ENCODE data around the gene HSPH1. TPM values are rescaled to one million over a fixed set of nuclear protein-coding genes. Genes with fewer than 3 reads are reported as not detected.

Gene HSPH1
- total and polyA plus RNA-seq, 2 donors (not counting 3 experiments of a cell fraction or from before 2014, with no cell fraction given), result 15.8 to 124 TPM

- ChIA-PET POLR2A (no interaction called here), CTCF (interaction anchor here (0.5 to 1.2 kb wide), 2 partner anchors 18 to 86 kb away, joined by 3 to 4 read pairs; no protein-coding TSS in a partner anchor)
- H3K9ac ChIP-seq (replicated peaks; ENCODE audit: extremely low read depth, insufficient read depth, low read length), result no peak overlapping the region
- H3K4me1 ChIP-seq (ENCODE audit: control insufficient read depth, extremely low read depth, insufficient read depth, low read length), result no peaks in the 10 kb centered on the region
- FAIRE-seq (no peak), DNase-seq (ENCODE audit: low read depth, low spot score) (no peak)
- H3K36me3 ChIP-seq (ENCODE audit: control insufficient read depth in 2 of 2, extremely low read depth in 1 of 2, insufficient read depth in 2 of 2, low read length in 2 of 2), result peaks cover 2 to 20% of the 10 kb centered on the region in 2 experiments
- H3K9me1 ChIP-seq (replicated peaks; ENCODE audit: control insufficient read depth, extremely low read depth, insufficient read depth, low read length), result no peaks in the 10 kb centered on the region
- H4K20me1 ChIP-seq (replicated peaks; ENCODE audit: control insufficient read depth, extremely low read depth, insufficient read depth, low read length), result no peaks in the 10 kb centered on the region
- no peak overlapping the region for H3K4me2 ChIP-seq (ENCODE audit: insufficient read depth, low read length)
- peaks cover 0 to 2% of the 10 kb centered on the region in 2 experiments for H3K27me3 ChIP-seq (ENCODE audit: control insufficient read depth in 2 of 2, insufficient read depth in 2 of 2, low read length in 2 of 2)
- no peaks in the 10 kb centered on the region for H3K79me2 ChIP-seq (ENCODE audit: control insufficient read depth, insufficient read depth, low read length)
- no TSS peak for BruUV-seq (replicated peaks)
- H2AFZ ChIP-seq (ENCODE audit: low read depth, low read length), result no peak overlapping the region
- intact Hi-C loops (cut with micrococcal nuclease) (loop anchor here (5.0 kb wide), 1 partner anchor 87 kb away; no protein-coding TSS in a partner anchor), dilution Hi-C loops (cut with MboI; ENCODE audit: extremely low pct_ligation_motif_present, low sequenced_read_pairs) (no loop called here)
- TF ChIP-seq EZH2 (IDR thresholded peaks at IDR 0.05; ENCODE audit: borderline replicate concordance, low read depth, low read length, severe bottlenecking) (no peak), CTCF (IDR thresholded peaks at IDR 0.05; ENCODE audit: extremely low read depth in 1 of 2, insufficient read depth in 1 of 2, low read depth in 1 of 2, low read length in 2 of 2) (no peak), GATA2 (IDR thresholded peaks at IDR 0.05; ENCODE audit: insufficient read depth, insufficient read length, low read depth, low read length) (no peak), POLR2A (IDR thresholded peaks at IDR 0.05; ENCODE audit: low read depth, low read length) (no peak), MYC (IDR thresholded peaks at IDR 0.05; ENCODE audit: low read depth, low read length) (no peak), MAX (IDR thresholded peaks at IDR 0.05; ENCODE audit: insufficient read depth, insufficient read length) (no peak), POLR2AphosphoS5 (IDR thresholded peaks at IDR 0.05; ENCODE audit: insufficient read depth, low read depth, low read length) (no peak), FOS (IDR thresholded peaks at IDR 0.05; ENCODE audit: borderline replicate concordance, insufficient read depth, low read length) (no peak), JUN (IDR thresholded peaks at IDR 0.05; ENCODE audit: borderline replicate concordance, insufficient read depth, insufficient read length, low read depth) (no peak)
- H3K27ac ChIP-seq (ENCODE audit: insufficient read depth, low read depth, low read length), result no peak overlapping the region
- no peaks in the 10 kb centered on the region for H3K9me3 ChIP-seq (replicated peaks; ENCODE audit: control insufficient read depth, insufficient read depth, low read length)
- no peak overlapping the region for H3K4me3 ChIP-seq (replicated peaks in 1 of 3; ENCODE audit: insufficient read depth in 1 of 3, low read depth in 1 of 3, low read length in 3 of 3)
These were observed 27.5 kb downstream of the HSPH1 start for GRCh38 chr13:31134039-31134711.

Measured in endothelial cell of umbilical vein (primary cell).